Glomerular visceral epithelial cell (primary cell): ENCODE data around the gene TFIP11.
A peak's percentile ranks its signal among the peaks of the same experiment; 100 is the strongest.

Source experiments
- DNase-seq: peaks from one replicate; pipeline ENCODE4 v3.0.0-alpha.2; 2016; ENCODE audit errors: extremely low spot score

Gene TFIP11

GRCh38 chr22:26503758-26504157 is 8.5 kb downstream of the TFIP11 start:
- DNase-seq, result no peak

GRCh38 chr22:26502688-26503561 is 9.3 kb downstream of the TFIP11 start:
- DNase-seq, result peak; percentile 40

- no peak for DNase-seq
Observed at GRCh38 chr22:26501996-26502395, 10.3 kb downstream of the TFIP11 start.

- no peak for DNase-seq
Observed at GRCh38 chr22:26499188-26499703, 13.0 kb downstream of the TFIP11 start.

GRCh38 chr22:26496456-26496855 is 15.8 kb downstream of the TFIP11 start:
- no peak for DNase-seq

GRCh38 chr22:26494506-26494905 is 17.8 kb downstream of the TFIP11 start:
- peak; percentile 82 for DNase-seq

GRCh38 chr22:26492220-26492619 is 20.1 kb downstream of the TFIP11 start:
- no peak for DNase-seq

- no peak for DNase-seq
Observed at GRCh38 chr22:26489447-26490036, 22.7 kb downstream of the TFIP11 start.

- no peak for DNase-seq
Observed at GRCh38 chr22:26487996-26488395, 24.3 kb downstream of the TFIP11 start.

GRCh38 chr22:26486394-26486793 is 25.9 kb downstream of the TFIP11 start:
- DNase-seq, result no peak

- no peak for DNase-seq
Observed at GRCh38 chr22:26485806-26486390, 26.4 kb downstream of the TFIP11 start.

- no peak for DNase-seq
Observed at GRCh38 chr22:26485013-26485412, 27.3 kb downstream of the TFIP11 start.

- DNase-seq, result no peak
Observed at GRCh38 chr22:26484360-26484706, 27.9 kb downstream of the TFIP11 start.

GRCh38 chr22:26483439-26484359 is 28.6 kb downstream of the TFIP11 start, which contains the start of the genes HPS4 and SRRD:
Gene HPS4, minus strand, starts transcription at chr22:26483783. Its CDS starts 2,021 bp downstream, at chr22:26481762.
Gene SRRD, plus strand, starts transcription at chr22:26483877. Its CDS starts 14 bp downstream, at chr22:26483891.
- peak; percentile 89 for DNase-seq

GRCh38 chr22:26483043-26483438 is 29.2 kb downstream of the TFIP11 start:
- no peak for DNase-seq

GRCh38 chr22:26482161-26482560 is 30.1 kb downstream of the TFIP11 start:
- DNase-seq, result no peak

- DNase-seq, result no peak
Observed at GRCh38 chr22:26481694-26482093, 30.6 kb downstream of the TFIP11 start.

- no peak for DNase-seq
Observed at GRCh38 chr22:26481112-26481693, 31.1 kb downstream of the TFIP11 start.

GRCh38 chr22:26480611-26480932 is 31.7 kb downstream of the TFIP11 start:
- no peak for DNase-seq

GRCh38 chr22:26479792-26480610 is 32.3 kb downstream of the TFIP11 start:
- DNase-seq, result no peak
